Karpas-422 (cell line): Measurements from ENCODE around the gene NFATC4. TPM values are rescaled to one million over a fixed set of nuclear protein-coding genes. Genes with fewer than 3 reads are reported as not detected.

Experiments used
- DNase-seq: peaks from one replicate; pipeline ENCODE4 v3.0.0-alpha.2; 2015
- H2AFZ ChIP-seq: fragments of 200-600 bp; sonication (generic); 2 replicates; pipeline ENCODE4 v1.6.1; 2014; ENCODE audit warnings: antibody characterized with exemption, low read length, mixed read lengths
- H3K27ac ChIP-seq: fragments of 200-600 bp; sonication (generic); 2 replicates; pipeline ENCODE4 v1.5.1; 2014; ENCODE audit warnings: mild to moderate bottlenecking, low read length, moderate library complexity
- H3K27me3 ChIP-seq: fragments of 200-600 bp; sonication (generic); 2 replicates; pipeline ENCODE4 v1.6.1; 2014; ENCODE audit warnings: low read length, mixed read lengths
- H3K36me3 ChIP-seq: fragments of 200-600 bp; sonication (generic); 2 replicates; pipeline ENCODE4 v1.6.1; 2014; ENCODE audit warnings: low read length, mixed read lengths; ENCODE audit not compliant: insufficient read depth
- H3K4me1 ChIP-seq: fragments of 200-600 bp; sonication (generic); 2 replicates; pipeline ENCODE4 v1.6.1; 2014; ENCODE audit warnings: mild to moderate bottlenecking, low read length, mixed read lengths
- H3K4me2 ChIP-seq: fragments of 200-600 bp; sonication (generic); 2 replicates; pipeline ENCODE4 v1.6.1; 2014; ENCODE audit warnings: low read length, low read depth, mild to moderate bottlenecking; ENCODE audit not compliant: poor library complexity, severe bottlenecking
- H3K4me3 ChIP-seq: fragments of 200-600 bp; sonication (generic); 2 replicates; pipeline ENCODE4 v1.5.1; 2014; ENCODE audit warnings: mild to moderate bottlenecking, antibody characterized with exemption, low read length, mixed read lengths
- H3K79me2 ChIP-seq: fragments of 200-600 bp; sonication (generic); 2 replicates; pipeline ENCODE4 v1.6.1; 2014; ENCODE audit warnings: mild to moderate bottlenecking, low read length, mixed read lengths
- H3K9ac ChIP-seq: fragments of 200-600 bp; sonication (generic); 2 replicates; pipeline ENCODE4 v1.6.0; 2014; ENCODE audit warnings: low read length
- H3K9me2 ChIP-seq: fragments of 200-600 bp; sonication (generic), shearing (Covaris generic); replicated peaks from 2 replicates; pipeline ENCODE4 v1.6.0; 2014; ENCODE audit warnings: mild to moderate bottlenecking, low read length, moderate library complexity; ENCODE audit not compliant: insufficient read depth
- H3K9me3 ChIP-seq: fragments of 300-700, 200-600 bp; sonication (generic); 2 replicates; pipeline ENCODE4 v1.6.1; 2014; ENCODE audit warnings: low read length, mixed read lengths
- H4K20me1 ChIP-seq: fragments of 200-600 bp; sonication (generic); 2 replicates; pipeline ENCODE4 v1.6.1; 2014; ENCODE audit warnings: mild to moderate bottlenecking, antibody characterized with exemption, low read length, low read depth; ENCODE audit not compliant: insufficient read depth
- total RNA-seq: library from RNA; depleted of rRNA; stranded (reverse); fragments of >200 nt; shearing (Covaris generic); gene quantifications from 2 replicates; pipeline ENCODE4 v1.2.3, GENCODE V29; 2014; ENCODE audit warnings: low replicate concordance

Gene NFATC4
- total RNA-seq, 1 experiment from 2014 or later, result 19.9 TPM

GRCh38 chr14:24416254-24416931, 48.4 kb downstream of the NFATC4 start:
- Histone ChIP-seq H4K20me1 (no peaks in the 10 kb centered on the region), H3K27ac (no peak overlapping the region), H3K4me1 (no peaks in the 10 kb centered on the region), H3K4me2 (no peak overlapping the region), H3K4me3 (no peak overlapping the region), H2AFZ (no peak overlapping the region), H3K9ac (no peak overlapping the region), H3K9me2 (no peaks in the 10 kb centered on the region), H3K27me3 (no peaks in the 10 kb centered on the region), H3K79me2 (no peaks in the 10 kb centered on the region), H3K36me3 (no peaks in the 10 kb centered on the region), H3K9me3 (no peaks in the 10 kb centered on the region)
- DNase-seq, result no peak

GRCh38 chr14:24416932-24417619, 49.1 kb downstream of the NFATC4 start:
- no peaks in the 10 kb centered on the region for H3K27me3 ChIP-seq
- H3K4me3 ChIP-seq, result no peak overlapping the region
- no peak for DNase-seq
- no peak overlapping the region for H3K9ac ChIP-seq
- no peak overlapping the region for H3K27ac ChIP-seq
- no peaks in the 10 kb centered on the region for H3K36me3 ChIP-seq
- H3K4me1 ChIP-seq, result no peaks in the 10 kb centered on the region
- no peaks in the 10 kb centered on the region for H3K9me2 ChIP-seq
- H4K20me1 ChIP-seq, result no peaks in the 10 kb centered on the region
- H3K9me3 ChIP-seq, result no peaks in the 10 kb centered on the region
- no peak overlapping the region for H3K4me2 ChIP-seq
- no peak overlapping the region for H2AFZ ChIP-seq
- H3K79me2 ChIP-seq, result no peaks in the 10 kb centered on the region

DNA sequence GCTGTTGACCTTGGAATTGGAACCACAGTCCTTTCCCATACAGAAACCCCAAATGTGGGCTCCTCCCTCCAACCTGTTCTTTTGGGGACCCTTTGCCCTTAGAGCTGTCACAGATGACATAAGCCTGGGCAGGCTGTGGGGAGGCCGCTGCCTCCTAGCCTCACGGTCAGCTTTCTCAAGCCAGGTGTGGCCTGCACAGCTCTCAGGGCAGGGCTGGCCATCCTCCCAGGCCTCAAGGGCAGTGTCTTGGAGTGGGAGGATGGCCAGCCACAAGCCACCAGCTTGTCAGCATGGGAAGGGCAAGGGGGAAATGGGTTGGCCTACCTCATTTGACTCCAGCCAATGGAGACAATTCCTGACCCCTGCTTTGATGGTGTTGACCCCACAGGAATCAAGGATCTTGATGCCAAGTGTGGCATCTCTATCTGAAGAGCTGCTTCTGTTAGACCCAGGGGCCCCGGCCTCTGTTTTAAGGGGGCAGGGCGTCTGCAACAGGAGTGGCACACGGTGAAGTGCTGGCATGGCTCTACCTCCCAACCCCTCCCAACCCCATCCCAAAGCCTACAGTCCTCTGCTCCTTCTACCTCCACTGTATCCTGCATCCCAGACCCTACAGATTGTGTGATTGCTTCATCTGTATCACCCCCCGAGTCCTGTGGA, 50.0 kb downstream of the NFATC4 start:
- H4K20me1 ChIP-seq, result no peaks in the 10 kb centered on the region
- no peaks in the 10 kb centered on the region for H3K9me2 ChIP-seq
- no peaks in the 10 kb centered on the region for H3K79me2 ChIP-seq
- H3K27me3 ChIP-seq, result no peaks in the 10 kb centered on the region
- H3K27ac ChIP-seq, result no peak overlapping the region
- H3K9me3 ChIP-seq, result no peaks in the 10 kb centered on the region
- DNase-seq, result no peak
- no peak overlapping the region for H3K4me3 ChIP-seq
- no peak overlapping the region for H2AFZ ChIP-seq
- H3K4me1 ChIP-seq, result no peaks in the 10 kb centered on the region
- H3K9ac ChIP-seq, result no peak overlapping the region
- no peaks in the 10 kb centered on the region for H3K36me3 ChIP-seq
- no peak overlapping the region for H3K4me2 ChIP-seq

GRCh38 chr14:24418492-24418873, 50.5 kb downstream of the NFATC4 start:
- H3K9ac ChIP-seq, result no peak overlapping the region
- H4K20me1 ChIP-seq, result no peaks in the 10 kb centered on the region
- H3K79me2 ChIP-seq, result no peaks in the 10 kb centered on the region
- no peak overlapping the region for H3K27ac ChIP-seq
- no peaks in the 10 kb centered on the region for H3K4me1 ChIP-seq
- H3K4me3 ChIP-seq, result no peak overlapping the region
- no peaks in the 10 kb centered on the region for H3K9me3 ChIP-seq
- H3K27me3 ChIP-seq, result no peaks in the 10 kb centered on the region
- H3K4me2 ChIP-seq, result no peak overlapping the region
- H3K9me2 ChIP-seq, result no peaks in the 10 kb centered on the region
- H3K36me3 ChIP-seq, result no peaks in the 10 kb centered on the region
- no peak overlapping the region for H2AFZ ChIP-seq
- DNase-seq, result no peak

DNA sequence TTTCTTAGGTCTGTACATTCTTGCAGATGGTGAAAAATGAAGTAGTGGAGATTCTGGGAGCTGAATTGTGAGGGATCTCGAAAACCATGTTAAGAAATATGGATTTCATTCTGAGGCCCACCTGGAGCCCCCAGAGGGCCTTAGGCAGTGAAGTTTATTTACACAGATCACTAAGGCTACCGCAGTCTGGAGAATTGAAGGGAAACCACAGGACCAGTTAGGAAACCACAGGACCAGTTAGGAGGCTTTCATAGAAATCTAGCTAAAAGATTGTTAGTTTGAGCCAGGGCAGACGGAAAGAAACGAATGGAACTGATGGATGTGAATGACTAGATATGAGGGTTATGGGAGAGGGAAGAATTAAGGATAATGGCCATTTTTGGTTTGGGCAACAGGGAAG, 54.3 kb downstream of the NFATC4 start:
- Histone ChIP-seq H3K4me3 (no peak overlapping the region), H3K27ac (no peak overlapping the region), H4K20me1 (no peaks in the 10 kb centered on the region), H3K4me2 (no peak overlapping the region), H3K9me3 (no peaks in the 10 kb centered on the region), H3K9ac (no peak overlapping the region), H3K27me3 (no peaks in the 10 kb centered on the region), H2AFZ (no peak overlapping the region), H3K79me2 (no peaks in the 10 kb centered on the region), H3K9me2 (no peaks in the 10 kb centered on the region), H3K4me1 (no peaks in the 10 kb centered on the region), H3K36me3 (no peaks in the 10 kb centered on the region)
- DNase-seq, result no peak

GRCh38 chr14:24422694-24423601, 55.0 kb downstream of the NFATC4 start:
- Histone ChIP-seq H3K9ac (no peak overlapping the region), H3K9me3 (no peaks in the 10 kb centered on the region), H4K20me1 (no peaks in the 10 kb centered on the region), H3K9me2 (no peaks in the 10 kb centered on the region), H3K36me3 (no peaks in the 10 kb centered on the region), H3K27ac (no peak overlapping the region), H3K4me2 (no peak overlapping the region), H3K4me3 (no peak overlapping the region), H3K79me2 (no peaks in the 10 kb centered on the region), H2AFZ (0 out of 2 replicates have a peak overlapping the region, but pooled peaks have one; percentile 19), H3K27me3 (no peaks in the 10 kb centered on the region), H3K4me1 (no peaks in the 10 kb centered on the region)
- DNase-seq, result no peak

- Histone ChIP-seq H3K4me2 (no peak overlapping the region), H3K36me3 (no peaks in the 10 kb centered on the region), H2AFZ (no peak overlapping the region), H3K9me2 (no peaks in the 10 kb centered on the region), H3K27ac (no peak overlapping the region), H3K9me3 (no peaks in the 10 kb centered on the region), H3K9ac (no peak overlapping the region), H3K27me3 (no peaks in the 10 kb centered on the region), H4K20me1 (no peaks in the 10 kb centered on the region), H3K4me3 (no peak overlapping the region), H3K79me2 (peaks cover 6% of the 10 kb centered on the region), H3K4me1 (peaks cover 9% of the 10 kb centered on the region)
- no peak for DNase-seq
Measured at GRCh38 chr14:24425704-24426103, 57.7 kb downstream of the NFATC4 start.
